Activated CD4-positive, alpha-beta T cell treated with anti-CD3 and anti-CD28 coated beads, Interleukin-2, amount 10 ng/mL, durations not matched to agents 24 days and 14 days (primary cell): ENCODE results near the gene ZC3H18. TPM values are rescaled to one million over a fixed set of nuclear protein-coding genes. Genes with fewer than 3 reads are reported as not detected.

ENCODE experiments used
- DNase-seq: peaks from one replicate; pipeline ENCODE4 v3.0.0; 2022
- H3K27ac Mint-ChIP-seq: one replicate; pipeline ENCODE4 v1.8.0; 2022; ENCODE audit warnings: mild to moderate bottlenecking, mixed read lengths
- H3K27me3 Mint-ChIP-seq: one replicate; pipeline ENCODE4 v1.8.0; 2022; ENCODE audit warnings: mixed read lengths
- H3K36me3 Mint-ChIP-seq: one replicate; pipeline ENCODE4 v1.8.0; 2022; ENCODE audit warnings: low read depth, mild to moderate bottlenecking, mixed read lengths
- H3K4me1 Mint-ChIP-seq: one replicate; pipeline ENCODE4 v1.8.0; 2021; ENCODE audit warnings: mixed read lengths
- H3K4me3 Mint-ChIP-seq: one replicate; pipeline ENCODE4 v1.8.0; 2022; ENCODE audit warnings: mild to moderate bottlenecking, moderate library complexity, mixed read lengths
- H3K9me3 Mint-ChIP-seq: one replicate; pipeline ENCODE4 v1.8.0; 2021; ENCODE audit warnings: mixed read lengths
- intact Hi-C: fragments of 100-400 bp; cut with micrococcal nuclease; formaldehyde crosslinking; loops from one replicate; pipeline ENCODE4 v1.15.1; 2023
- total RNA-seq: library from RNA; stranded (reverse); gene quantifications from 2 replicates; pipeline ENCODE4 v1.2.3, GENCODE V29; 2022

ZC3H18 gene
- total RNA-seq, 1 donor from 2014 or later = 106 TPM

DNA sequence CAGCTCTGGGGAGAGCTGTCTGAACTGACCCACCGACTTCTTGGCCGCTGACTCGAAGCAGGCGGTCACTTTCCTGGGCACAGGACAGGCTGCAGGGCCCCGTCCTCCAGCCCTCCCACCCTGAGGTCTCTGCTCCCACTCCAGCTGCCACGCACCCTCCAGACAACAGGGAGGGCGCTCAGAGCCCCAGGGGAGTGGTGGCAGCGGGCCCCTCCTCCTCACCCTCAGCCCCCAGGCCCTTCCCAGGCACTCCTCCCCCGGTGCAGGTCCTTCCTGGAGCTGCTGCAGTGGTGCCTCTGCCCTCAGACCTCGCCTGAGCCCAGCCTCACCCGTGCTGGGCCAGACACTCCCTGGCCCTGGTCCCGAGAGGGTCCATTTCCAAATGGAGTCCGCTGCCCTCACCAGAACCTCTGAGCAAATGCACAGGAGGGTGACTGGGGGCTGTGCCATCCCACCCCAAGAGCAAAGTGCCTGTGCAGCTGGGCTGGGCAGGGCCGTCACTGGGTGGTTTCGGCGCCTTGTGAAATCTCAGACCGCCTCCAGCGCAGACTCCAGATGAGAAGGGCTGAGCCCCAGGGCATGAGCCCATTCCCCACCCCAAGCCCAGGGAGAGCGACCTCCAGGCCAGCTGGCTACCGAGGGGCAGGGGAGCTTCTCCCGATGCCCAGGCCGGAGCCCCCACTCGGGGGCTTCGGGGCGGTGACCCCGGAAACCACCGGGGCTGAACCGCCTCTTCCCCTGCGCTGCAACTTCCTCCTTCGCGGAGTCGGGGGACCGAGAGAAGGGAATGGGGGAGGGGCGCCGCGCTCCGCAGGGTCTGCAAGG is 79.9 kb downstream of the ZC3H18 start:
- DNase-seq = peak; percentile 85
- H3K4me1 Mint-ChIP-seq = peaks cover 15% of the 10 kb centered on the region
- H3K27me3 Mint-ChIP-seq = no peaks in the 10 kb centered on the region
- H3K4me3 Mint-ChIP-seq = peak overlapping the region; percentile 90
- intact Hi-C loops = loop anchor here (2.0 to 5.0 kb wide), 4 partner anchors 15 to 132 kb away; partner anchors contain the start of gene ZC3H18
- no peaks in the 10 kb centered on the region for H3K9me3 Mint-ChIP-seq
- peak overlapping the region; percentile 96 for H3K27ac Mint-ChIP-seq
- H3K36me3 Mint-ChIP-seq = peaks cover 18% of the 10 kb centered on the region

DNA sequence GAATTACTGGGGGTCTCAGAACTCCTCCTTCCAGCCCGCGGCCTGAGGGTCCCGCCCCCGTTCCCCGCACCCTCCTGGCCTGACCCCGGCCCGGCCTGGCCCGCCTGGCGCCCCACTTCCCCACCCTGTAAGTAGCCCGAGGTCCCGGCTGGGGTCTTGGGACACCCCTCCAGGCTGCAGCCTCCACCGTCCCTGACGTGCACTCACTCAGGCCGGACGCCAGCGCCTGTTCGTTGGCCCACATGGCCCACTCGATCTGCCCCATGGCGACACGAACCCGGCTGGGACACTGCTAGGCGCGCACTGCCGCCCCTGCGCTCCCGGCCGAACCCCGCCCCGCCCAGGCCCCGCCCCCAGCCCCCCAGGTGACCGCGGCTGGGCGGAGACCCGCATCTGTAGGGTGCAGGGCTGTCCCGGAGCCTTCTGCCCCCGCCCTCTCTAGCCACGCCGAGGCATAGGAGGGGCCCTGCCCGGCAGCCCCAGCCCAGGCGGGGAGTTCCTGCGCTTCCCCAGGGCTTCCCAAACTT is 80.6 kb downstream of the ZC3H18 start, which contains the start of gene CYBA:
Gene CYBA (minus strand): TSS at position 305 of the 527 bp plus-strand sequence. CDS start 40 bp downstream, at position 265.
- Mint-ChIP-seq H3K4me1 (peaks cover 15% of the 10 kb centered on the region), H3K4me3 (peak within 1 kb of the TSS; percentile 90), H3K9me3 (no peaks in the 10 kb centered on the region), H3K27me3 (no peaks in the 10 kb centered on the region), H3K27ac (peak within 1 kb of the TSS; percentile 96), H3K36me3 (peaks cover 17% of the 10 kb centered on the region)
- DNase-seq = peak; percentile 97
- intact Hi-C loops = loop anchor here (1.0 to 5.0 kb wide), 7 partner anchors 12 to 131 kb away; partner anchors contain the start of genes MVD and ZC3H18

DNA sequence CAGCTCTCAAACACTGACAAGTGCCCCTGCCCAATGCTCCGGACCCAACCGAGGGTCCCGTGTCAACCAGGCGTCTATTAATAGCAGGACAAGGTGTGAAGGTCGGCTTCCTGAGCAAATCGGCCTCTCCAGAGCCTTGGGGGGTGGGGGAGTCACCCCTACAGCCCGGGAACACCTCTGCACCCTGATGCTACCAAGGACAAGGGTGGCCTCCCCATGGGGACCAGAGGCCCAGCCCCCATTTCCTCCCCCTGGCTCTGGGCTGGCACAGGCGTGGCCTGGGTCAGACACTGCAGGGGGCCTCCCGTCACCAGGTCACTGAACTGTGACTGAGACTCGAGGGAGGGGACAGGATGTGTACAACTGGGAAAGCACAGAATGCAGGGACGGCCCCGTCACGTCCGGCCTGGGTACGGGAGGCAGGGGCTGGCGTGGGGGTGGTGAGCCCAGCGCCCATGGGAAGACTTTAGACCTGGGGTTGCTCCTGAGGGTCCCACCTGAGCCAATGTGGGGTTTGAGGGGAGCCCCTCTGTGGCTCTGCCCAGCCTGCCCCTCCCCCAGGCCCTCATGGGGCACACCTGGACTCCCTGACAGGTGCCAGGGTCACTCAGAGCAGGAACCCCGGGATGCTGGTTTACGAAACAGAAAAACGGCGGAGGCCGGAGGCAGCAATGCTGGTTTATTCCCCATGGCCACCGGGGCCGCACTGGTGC is 81.2 kb downstream of the ZC3H18 start:
- DNase-seq = peak; percentile 94
- intact Hi-C loops = loop anchor here (1.0 to 5.0 kb wide), 7 partner anchors 12 to 131 kb away; partner anchors contain the start of genes MVD and ZC3H18
- peaks cover 15% of the 10 kb centered on the region for H3K4me1 Mint-ChIP-seq
- peak overlapping the region; percentile 96 for H3K27ac Mint-ChIP-seq
- H3K36me3 Mint-ChIP-seq = peaks cover 19% of the 10 kb centered on the region
- no peaks in the 10 kb centered on the region for H3K27me3 Mint-ChIP-seq
- H3K4me3 Mint-ChIP-seq = peak overlapping the region; percentile 90
- no peaks in the 10 kb centered on the region for H3K9me3 Mint-ChIP-seq

DNA sequence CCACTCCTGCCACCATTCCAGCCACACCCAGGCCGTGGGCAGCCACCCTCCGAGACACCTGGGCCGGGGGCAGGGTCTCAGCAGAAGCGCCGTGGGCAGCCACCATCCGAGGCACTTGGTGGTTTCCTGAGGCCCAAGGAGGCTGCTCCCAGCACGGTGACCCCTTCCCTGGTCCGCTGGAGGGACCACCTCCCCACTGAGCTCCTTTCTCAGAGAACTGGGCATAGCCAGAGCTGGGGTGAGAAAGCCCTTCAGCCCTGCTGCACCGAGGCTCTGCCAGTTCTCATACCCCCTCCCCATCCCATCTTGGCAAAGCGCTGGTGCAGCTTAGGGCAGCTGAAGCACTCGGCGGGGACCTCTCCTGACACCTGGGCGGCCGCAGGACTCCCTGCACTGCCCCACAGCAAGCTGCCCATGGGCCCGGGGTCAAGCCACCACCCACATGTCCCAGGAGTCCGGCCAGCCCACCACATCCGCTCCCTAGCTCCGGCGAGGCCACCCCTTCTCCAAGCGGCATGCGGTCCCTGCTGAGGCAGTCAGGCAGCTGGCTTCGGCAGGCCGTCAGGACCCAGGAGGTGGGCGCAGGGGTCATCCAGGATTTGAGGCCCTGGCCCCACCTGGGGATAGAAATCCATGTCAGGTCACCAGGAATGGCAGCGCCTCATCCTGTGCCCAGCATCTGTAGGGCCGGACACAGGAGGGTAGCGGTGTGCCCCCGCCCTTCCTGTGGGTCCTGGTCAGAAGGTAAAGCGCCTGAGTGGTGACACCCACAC is 82.0 kb downstream of the ZC3H18 start:
- Mint-ChIP-seq H3K9me3 (no peaks in the 10 kb centered on the region), H3K4me3 (peak overlapping the region; percentile 48)

DNA sequence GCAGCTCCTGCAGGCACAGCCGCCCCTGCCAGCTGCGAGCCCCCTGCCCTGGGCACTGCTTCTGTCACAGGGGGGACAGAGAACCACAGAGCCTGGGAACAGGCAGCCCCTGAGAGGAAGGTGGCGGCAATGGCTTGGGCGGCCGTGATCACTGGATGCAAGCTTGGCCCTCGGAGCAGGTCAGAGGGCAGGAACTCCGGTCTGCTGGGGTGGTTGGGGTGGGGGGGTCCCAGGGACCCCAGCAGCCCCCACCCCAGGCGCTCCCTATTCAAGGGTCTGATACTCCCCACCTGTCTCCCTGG is 82.5 kb downstream of the ZC3H18 start:
- Mint-ChIP-seq H3K4me3 (no peak overlapping the region), H3K27me3 (no peaks in the 10 kb centered on the region), H3K4me1 (peaks cover 15% of the 10 kb centered on the region), H3K9me3 (no peaks in the 10 kb centered on the region), H3K27ac (no peak overlapping the region), H3K36me3 (peaks cover 19% of the 10 kb centered on the region)
- intact Hi-C loops = loop anchor here (5.0 kb wide), 1 partner anchor 130 kb away; no protein-coding TSS in a partner anchor
- DNase-seq = no peak

More for the DNA sequence above, 82.0 kb downstream of the ZC3H18 start:
- Mint-ChIP-seq H3K4me1 (peaks cover 15% of the 10 kb centered on the region), H3K36me3 (peaks cover 19% of the 10 kb centered on the region), H3K27me3 (no peaks in the 10 kb centered on the region), H3K27ac (peak overlapping the region; percentile 96)
- DNase-seq = no peak
- intact Hi-C loops = loop anchor here (1.0 to 5.0 kb wide), 7 partner anchors 11 to 130 kb away; partner anchors contain the start of genes MVD and ZC3H18

DNA sequence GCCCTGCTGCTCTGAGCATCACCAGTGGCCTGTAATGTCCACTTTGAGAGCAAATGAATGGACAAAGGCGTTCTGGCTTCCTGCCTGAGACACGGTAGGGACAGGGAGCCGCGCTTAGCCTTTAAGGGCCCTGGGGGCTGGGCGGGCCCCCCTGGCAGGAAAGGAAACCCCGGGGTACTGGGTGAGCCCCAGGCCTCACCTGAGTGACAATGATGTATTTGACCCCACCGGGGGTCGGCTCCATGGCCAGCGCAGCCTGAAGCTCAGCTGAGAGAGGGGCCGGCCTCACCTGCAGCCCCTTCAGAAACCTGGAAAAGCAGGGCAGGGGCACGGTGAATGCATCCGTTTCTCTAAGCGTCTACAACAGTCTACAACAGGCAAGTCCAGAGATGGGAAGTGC is 82.9 kb downstream of the ZC3H18 start:
- Mint-ChIP-seq H3K9me3 (no peaks in the 10 kb centered on the region), H3K4me1 (peaks cover 15% of the 10 kb centered on the region), H3K4me3 (no peak overlapping the region), H3K27me3 (no peaks in the 10 kb centered on the region), H3K27ac (no peak overlapping the region), H3K36me3 (peaks cover 19% of the 10 kb centered on the region)
- no peak for DNase-seq
- intact Hi-C loops = loop anchor here (5.0 kb wide), 1 partner anchor 129 kb away; no protein-coding TSS in a partner anchor

DNA sequence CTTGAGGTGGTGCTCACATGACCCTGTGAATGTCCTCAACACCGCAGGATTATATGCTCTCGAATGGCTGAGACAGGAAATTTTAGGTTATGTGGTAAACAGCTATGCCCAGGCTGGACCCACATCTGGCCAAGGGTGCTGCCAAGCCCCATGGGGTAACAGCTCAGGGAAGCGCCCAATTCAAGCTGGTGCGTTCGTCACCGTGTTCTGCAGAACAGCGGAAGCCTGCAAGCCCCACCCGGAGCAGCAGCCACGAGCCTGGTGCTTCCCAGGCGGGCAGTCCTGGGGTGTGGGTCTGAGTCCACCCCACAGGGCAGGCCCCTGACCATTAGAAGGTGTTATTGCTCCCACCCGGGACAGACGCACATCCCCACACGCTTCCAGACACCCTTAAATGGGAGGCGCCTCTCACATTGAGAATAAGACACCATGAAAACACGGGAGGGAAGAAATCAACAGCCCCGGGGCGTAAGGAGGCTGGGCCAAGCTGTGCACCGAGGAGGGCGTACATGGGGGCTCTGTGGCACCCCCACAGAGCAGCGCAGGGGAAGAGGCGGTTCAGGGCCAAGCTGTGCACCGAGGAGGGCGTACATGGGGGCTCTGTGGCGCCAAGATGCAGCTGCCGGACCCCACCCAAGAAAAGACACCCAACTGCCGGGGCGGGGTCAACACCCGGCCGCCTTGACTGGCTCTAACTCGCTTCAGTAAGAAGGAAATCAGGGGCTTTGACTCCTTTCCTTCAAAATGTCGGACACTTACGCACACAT is 83.6 kb downstream of the ZC3H18 start:
- H3K27me3 Mint-ChIP-seq = no peaks in the 10 kb centered on the region
- no peak overlapping the region for H3K4me3 Mint-ChIP-seq
- intact Hi-C loops = loop anchor here (5.0 kb wide), 1 partner anchor 129 kb away; no protein-coding TSS in a partner anchor
- peaks cover 16% of the 10 kb centered on the region for H3K4me1 Mint-ChIP-seq
- peaks cover 20% of the 10 kb centered on the region for H3K36me3 Mint-ChIP-seq
- H3K9me3 Mint-ChIP-seq = no peaks in the 10 kb centered on the region
- peak overlapping the region; percentile 22 for H3K27ac Mint-ChIP-seq
- no peak for DNase-seq

DNA sequence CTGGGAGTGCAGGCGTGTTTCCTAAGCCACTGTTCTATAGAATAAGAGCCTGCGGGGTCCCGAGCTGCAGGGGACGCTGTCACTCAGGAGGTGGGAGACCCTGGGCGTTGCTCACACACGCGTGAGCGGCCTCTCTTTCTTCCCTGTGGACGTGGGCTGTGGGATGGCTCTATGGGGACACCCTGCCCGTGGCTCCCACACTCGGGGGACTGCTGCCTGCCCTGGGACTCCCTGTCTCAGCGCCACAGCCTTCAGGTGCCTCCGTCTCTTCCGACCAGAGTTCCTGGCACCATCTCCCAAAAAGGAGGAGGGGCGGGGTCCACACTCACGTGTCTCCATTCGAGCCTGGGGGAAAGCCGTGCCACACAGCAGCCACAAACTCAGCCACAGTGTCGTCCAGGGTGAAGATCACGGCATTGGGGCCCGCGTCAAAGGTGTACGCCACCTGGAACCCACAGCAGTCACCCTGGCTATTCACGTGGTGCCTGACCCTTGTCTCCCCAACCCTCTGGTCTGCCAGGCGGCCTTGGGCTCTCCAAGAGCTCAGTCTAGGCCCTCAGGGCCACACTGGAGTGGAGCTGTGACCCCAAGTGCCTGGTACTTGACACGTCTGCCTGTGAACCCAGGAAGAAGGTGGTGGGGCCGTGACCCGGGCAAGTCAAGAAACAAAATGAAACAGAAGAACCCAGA is 84.3 kb downstream of the ZC3H18 start:
- Mint-ChIP-seq H3K27me3 (no peaks in the 10 kb centered on the region), H3K36me3 (peaks cover 17% of the 10 kb centered on the region), H3K4me1 (peaks cover 12% of the 10 kb centered on the region), H3K9me3 (no peaks in the 10 kb centered on the region), H3K27ac (no peak overlapping the region), H3K4me3 (no peak overlapping the region)
- no peak for DNase-seq
- intact Hi-C loops = loop anchor here (5.0 kb wide), 1 partner anchor 128 kb away; no protein-coding TSS in a partner anchor

DNA sequence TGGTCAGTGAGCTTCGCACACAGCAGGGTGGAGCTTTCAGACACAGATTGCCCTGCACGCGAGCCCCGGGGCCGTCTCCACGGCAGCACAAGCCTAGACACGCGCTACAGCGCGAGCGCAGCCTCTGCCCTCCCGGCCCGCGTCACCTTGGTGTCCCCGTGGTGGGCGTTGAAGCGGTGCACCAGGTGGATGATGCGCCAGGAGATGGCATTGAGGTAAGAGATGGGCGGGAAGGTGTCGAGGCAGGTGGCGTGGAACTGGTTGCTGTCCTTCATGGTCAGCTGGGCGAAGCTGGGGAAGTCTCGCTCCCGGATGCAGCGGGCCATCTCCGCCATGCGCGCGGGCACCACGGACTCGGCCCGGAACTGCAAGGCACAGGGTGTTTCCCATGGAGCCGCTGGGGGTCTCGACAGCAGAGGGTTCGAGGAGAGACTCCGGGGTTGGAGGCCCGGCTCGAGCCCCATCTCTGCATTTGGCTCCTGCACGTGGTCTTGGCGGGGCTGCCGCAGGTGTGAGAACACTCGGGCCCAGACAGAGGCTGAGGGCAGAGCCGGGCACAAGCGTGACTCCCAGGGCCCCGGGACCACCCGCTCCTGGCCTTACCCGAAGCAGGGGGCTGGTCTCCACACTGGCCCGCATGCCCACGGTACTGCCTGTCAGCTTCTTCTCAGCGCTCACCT is 85.0 kb downstream of the ZC3H18 start:
- H3K27ac Mint-ChIP-seq = no peak overlapping the region
- intact Hi-C loops = no loop called here
- H3K36me3 Mint-ChIP-seq = peaks cover 20% of the 10 kb centered on the region
- H3K27me3 Mint-ChIP-seq = no peaks in the 10 kb centered on the region
- no peak for DNase-seq
- no peaks in the 10 kb centered on the region for H3K9me3 Mint-ChIP-seq
- no peak overlapping the region for H3K4me3 Mint-ChIP-seq
- H3K4me1 Mint-ChIP-seq = peaks cover 14% of the 10 kb centered on the region

DNA sequence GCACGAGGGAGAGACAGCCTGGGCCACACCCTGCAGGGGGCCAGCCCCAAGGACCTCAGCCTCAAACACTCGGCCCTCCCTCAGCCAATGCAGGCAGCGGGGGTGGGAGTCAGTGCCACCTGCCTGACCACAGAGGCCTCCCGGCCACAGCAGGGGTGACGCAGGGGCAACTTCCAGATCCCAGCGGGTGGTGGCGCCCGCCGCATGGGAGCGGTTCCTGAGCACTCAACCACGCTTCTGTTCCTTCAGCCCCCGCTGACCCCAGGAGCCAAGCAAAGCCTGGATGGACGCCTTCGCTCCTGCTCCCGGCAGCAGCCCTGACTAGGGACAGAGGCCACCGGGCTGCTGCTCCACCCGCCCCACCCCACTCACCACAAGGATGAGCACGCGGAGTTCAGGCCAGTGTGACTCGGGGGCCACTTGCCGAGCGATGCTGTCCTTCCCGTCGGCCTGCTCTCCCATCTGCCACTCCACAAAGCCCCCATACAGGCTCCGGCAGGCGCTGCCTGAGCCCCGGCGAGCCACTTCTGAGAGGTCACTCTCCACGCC is 85.6 kb downstream of the ZC3H18 start:
- no peak overlapping the region for H3K27ac Mint-ChIP-seq
- H3K4me1 Mint-ChIP-seq = peaks cover 15% of the 10 kb centered on the region
- intact Hi-C loops = no loop called here
- H3K27me3 Mint-ChIP-seq = no peaks in the 10 kb centered on the region
- peaks cover 20% of the 10 kb centered on the region for H3K36me3 Mint-ChIP-seq
- no peaks in the 10 kb centered on the region for H3K9me3 Mint-ChIP-seq
- no peak overlapping the region for H3K4me3 Mint-ChIP-seq
- no peak for DNase-seq

DNA sequence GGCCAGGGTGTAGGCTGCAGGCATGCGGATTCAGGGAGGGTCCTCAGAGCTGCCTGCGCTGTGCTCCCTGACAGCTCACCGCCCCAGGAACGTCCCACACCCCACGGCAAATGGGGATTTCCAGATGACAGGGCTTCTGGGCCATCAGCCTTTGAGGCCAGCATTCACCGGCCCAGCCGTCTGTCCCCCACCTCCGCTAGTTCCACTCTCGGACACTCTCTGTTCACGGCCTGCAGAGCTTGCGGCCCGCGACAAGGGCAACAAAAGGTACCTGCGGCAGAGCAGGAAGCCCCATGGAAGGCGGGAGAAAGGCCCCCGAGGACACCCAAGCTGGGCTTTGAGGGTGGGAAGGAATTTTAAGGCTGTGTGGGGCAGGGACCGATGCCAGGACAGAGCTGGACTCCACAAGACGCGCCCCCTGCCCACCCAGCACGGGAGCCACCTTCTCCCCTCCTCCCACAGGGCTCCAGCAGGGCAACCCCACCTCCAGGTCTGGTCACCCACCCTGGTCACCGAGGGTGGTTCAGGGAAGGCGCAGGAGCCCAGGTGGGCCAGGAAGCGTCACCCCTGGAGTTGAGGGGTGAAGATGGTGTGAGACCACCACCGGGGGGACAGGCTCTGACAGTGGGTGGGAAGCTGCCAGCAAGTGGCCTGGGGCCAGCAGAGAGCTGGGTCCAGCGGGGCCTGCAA is 86.2 kb downstream of the ZC3H18 start:
- Mint-ChIP-seq H3K9me3 (no peaks in the 10 kb centered on the region), H3K36me3 (peaks cover 20% of the 10 kb centered on the region), H3K4me3 (no peak overlapping the region), H3K27ac (no peak overlapping the region), H3K4me1 (peaks cover 16% of the 10 kb centered on the region), H3K27me3 (no peaks in the 10 kb centered on the region)
- no peak for DNase-seq
- intact Hi-C loops = no loop called here
